HepG2 (cell line): ENCODE data around the gene MAP3K3. TPM values are rescaled to one million over a fixed set of nuclear protein-coding genes. Genes with fewer than 3 reads are reported as not detected.

Experiments
- ATAC-seq: fragments of 200-7000 bp; cut with Tn5 transposase; 3 replicates; pipeline ENCODE4 v1.9.1; 2020; ENCODE audit warnings: mild to moderate bottlenecking, moderate library complexity
- BruUV-seq: library from RNA; stranded (reverse); fragments of 400-500 nt; replicated peaks from 2 replicates; lab custom pipeline; 2021; lab: Mats Ljungman, UMichigan
- CTCF ChIA-PET: fragments of 300-600 bp; formaldehyde crosslinking; extraction: SDS; loops from one replicate; lab custom pipeline; 2021; ENCODE audit warnings: low total read pairs, inconsistent platforms, low intra/inter-chr PET ratio; lab: Yijun Ruan, JAX
- POLR2A ChIA-PET: fragments of 350-600 bp; sonication (Branson Sonifier 250); formaldehyde crosslinking; loops from one replicate; lab custom pipeline; 2020; ENCODE audit warnings: antibody characterized with exemption, inconsistent platforms; lab: Yijun Ruan, JAX
- DNase-seq: peaks from one replicate; pipeline ENCODE4 v3.0.0-alpha.2; 2015; ENCODE audit warnings: low spot score
- FAIRE-seq: peaks from 3 replicates; lab custom pipeline; 2011; peaks lifted over from hg19 to GRCh38; lab: Jason Lieb, UNC
- H2AFZ ChIP-seq: one replicate; pipeline ENCODE4 v1.6.1; 2011; ENCODE audit warnings: low read length, inconsistent platforms
- H3K27ac ChIP-seq: fragments of 300-600 bp; 3 replicates; pipeline ENCODE4 v1.8.0; 2011; ENCODE audit warnings: mixed run types, mild to moderate bottlenecking, mixed read lengths, low read length, inconsistent platforms; ENCODE audit not compliant: insufficient read depth; ENCODE audit errors: extremely low read length
- H3K27me3 ChIP-seq, 2 experiments: fragments of 200-600 bp in 1 of 2; 2 replicates in 1 of 2; 3 replicates in 1 of 2; pipeline versions ENCODE4 v1.6.0 to v1.8.0; 2011; ENCODE audit warnings: low read length in 2 of 2, mild to moderate bottlenecking in 2 of 2, moderate library complexity in 2 of 2, inconsistent platforms in 1 of 2; ENCODE audit not compliant: insufficient read depth in 2 of 2, control insufficient read depth in 1 of 2
- H3K36me3 ChIP-seq, 2 experiments: fragments of 200-600 bp in 1 of 2; replicated peaks in 1 of 2; 2 replicates in 1 of 2; 3 replicates in 1 of 2; pipeline versions ENCODE4 v1.5.1 to v1.8.0; 2011; ENCODE audit warnings: low read length in 2 of 2, inconsistent platforms in 1 of 2; ENCODE audit not compliant: insufficient read depth in 2 of 2, control insufficient read depth in 1 of 2
- H3K4me1 ChIP-seq: 2 replicates; pipeline ENCODE4 v1.5.1; 2012; ENCODE audit warnings: low read length, inconsistent platforms; ENCODE audit not compliant: insufficient read depth
- H3K4me2 ChIP-seq: 2 replicates; pipeline ENCODE4 v1.6.0; 2011; ENCODE audit warnings: low read depth, low read length, inconsistent platforms
- H3K4me3 ChIP-seq, 3 experiments: fragments of 200-600 bp in 1 of 3; sonication (generic), shearing (Covaris generic) in 1 of 3; replicated peaks in 1 of 3; 2 replicates each; pipeline ENCODE4 v1.5.1; 2011 to 2016; ENCODE audit warnings: low read length in 3 of 3, inconsistent platforms in 2 of 3, low read depth in 2 of 3, mild to moderate bottlenecking in 2 of 3, control low read depth in 1 of 3, mixed read lengths in 1 of 3; ENCODE audit not compliant: insufficient read depth in 1 of 3
- H3K79me2 ChIP-seq: one replicate; pipeline ENCODE4 v1.6.1; 2011; ENCODE audit warnings: low read length, inconsistent platforms; ENCODE audit not compliant: insufficient read depth
- H3K9ac ChIP-seq: 2 replicates; pipeline ENCODE4 v1.6.0; 2011; ENCODE audit warnings: mild to moderate bottlenecking, low read depth, low read length, inconsistent platforms; ENCODE audit not compliant: insufficient read depth
- H3K9me3 ChIP-seq: 2 replicates; pipeline ENCODE4 v1.5.1; 2012; ENCODE audit warnings: mild to moderate bottlenecking, low read length
- H4K20me1 ChIP-seq: 2 replicates; pipeline ENCODE4 v1.6.0; 2011; ENCODE audit warnings: inconsistent platforms, mild to moderate bottlenecking, low read length, moderate library complexity; ENCODE audit not compliant: insufficient read depth
- JUNB ChIP-seq: sonication (generic); formaldehyde crosslinking; IDR thresholded peaks from 2 replicates; pipeline ENCODE4 v1.8.0; 2022; ENCODE audit warnings: missing genetic modification reagents, mild to moderate bottlenecking, borderline replicate concordance
- KLF9 ChIP-seq: IDR thresholded peaks from 2 replicates; pipeline ENCODE4 v1.6.1; 2016; ENCODE audit warnings: low read depth
- NBN ChIP-seq: fragments of 450-650 bp; conservative IDR thresholded peaks from 2 replicates; pipeline ENCODE4 v1.6.1; 2017
- NPAS2 ChIP-seq: sonication (generic); formaldehyde crosslinking; IDR thresholded peaks from 2 replicates; pipeline ENCODE4 v1.8.0; 2022; ENCODE audit warnings: mild to moderate bottlenecking, missing genetic modification reagents, borderline replicate concordance
- STAG1 ChIP-seq: sonication (generic); formaldehyde crosslinking; IDR thresholded peaks from 2 replicates; pipeline ENCODE4 v1.4.0; 2020; ENCODE audit warnings: missing genetic modification reagents
- THYN1 ChIP-seq: sonication (generic); formaldehyde crosslinking; IDR thresholded peaks from 2 replicates; pipeline ENCODE4 v1.8.1; 2023; ENCODE audit warnings: low read depth, mild to moderate bottlenecking, moderate library complexity, missing genetic modification reagents, borderline replicate concordance
- UBTF ChIP-seq: sonication (generic); formaldehyde crosslinking; IDR thresholded peaks from 2 replicates; pipeline ENCODE4 v1.4.0; 2020; ENCODE audit warnings: mild to moderate bottlenecking, missing genetic modification reagents
- ZNF232 ChIP-seq: sonication (generic); formaldehyde crosslinking; IDR thresholded peaks from 2 replicates; pipeline ENCODE4 v1.4.0; 2020; ENCODE audit warnings: missing genetic modification reagents, borderline replicate concordance
- WGBS: methylation state at CpG from one replicate; pipeline ENCODE4 v1.1.6; 2017; ENCODE audit warnings: low lambda C conversion rate; 5-methylcytosine and 5-hydroxymethylcytosine counted together
- in situ Hi-C: cut with HindIII; loops from 2 replicates; pipeline ENCODE4 v1.10.0; 2017; ENCODE audit warnings: low pct_unique_long_range_greater_than_20kb; ENCODE audit not compliant: extremely low pct_ligation_motif_present
- intact Hi-C: fragments of 100-400 bp; cut with micrococcal nuclease; formaldehyde crosslinking; loops from one replicate; pipeline ENCODE4 v1.10.0; 2022; ENCODE audit not compliant: unreplicated experiment
- polyA plus RNA-seq, 8 experiments: library from polyadenylated mRNA; depleted of rRNA in 3 of 8; stranded (reverse) in 7 of 8; unstranded in 1 of 8; fragments of >200 nt; fragmentation: Illumina TruSeq in 4 of 8; extraction: Trizol in 4 of 8; gene quantifications; 2 replicates each; pipeline versions ENCODE4 v1.2.1 to v1.2.3, GENCODE V29; 2011 to 2016; ENCODE audit warnings: low read depth in 4 of 8, missing spikeins in 1 of 8, mixed read lengths in 1 of 8; ENCODE audit not compliant: insufficient read depth in 1 of 8
- total RNA-seq, 5 experiments: library from RNA; depleted of rRNA; stranded (reverse); fragments of >200 nt; fragmentation: Illumina TruSeq; extraction: Trizol; gene quantifications; 2 replicates each; pipeline ENCODE4 v1.2.3, GENCODE V29; 2016; ENCODE audit warnings: low read depth in 1 of 5
- TF ChIP-seq, protein P1 (sequence below): sonication (generic); formaldehyde crosslinking; IDR thresholded peaks from 2 replicates; pipeline ENCODE4 v1.5.0; 2020; ENCODE audit warnings: mild to moderate bottlenecking, missing genetic modification reagents, moderate library complexity
- TF ChIP-seq, protein P2 (sequence below): sonication (generic); formaldehyde crosslinking; conservative IDR thresholded peaks from 2 replicates; pipeline ENCODE4 v1.8.0; 2022; ENCODE audit warnings: mild to moderate bottlenecking, moderate library complexity, missing genetic modification reagents

MAP3K3 gene
- total and polyA plus RNA-seq, 2 of the 13 experiments (the other 11 are each of a cell fraction or from before 2014, with no cell fraction given) = 17.7 to 21.8 TPM

DNA sequence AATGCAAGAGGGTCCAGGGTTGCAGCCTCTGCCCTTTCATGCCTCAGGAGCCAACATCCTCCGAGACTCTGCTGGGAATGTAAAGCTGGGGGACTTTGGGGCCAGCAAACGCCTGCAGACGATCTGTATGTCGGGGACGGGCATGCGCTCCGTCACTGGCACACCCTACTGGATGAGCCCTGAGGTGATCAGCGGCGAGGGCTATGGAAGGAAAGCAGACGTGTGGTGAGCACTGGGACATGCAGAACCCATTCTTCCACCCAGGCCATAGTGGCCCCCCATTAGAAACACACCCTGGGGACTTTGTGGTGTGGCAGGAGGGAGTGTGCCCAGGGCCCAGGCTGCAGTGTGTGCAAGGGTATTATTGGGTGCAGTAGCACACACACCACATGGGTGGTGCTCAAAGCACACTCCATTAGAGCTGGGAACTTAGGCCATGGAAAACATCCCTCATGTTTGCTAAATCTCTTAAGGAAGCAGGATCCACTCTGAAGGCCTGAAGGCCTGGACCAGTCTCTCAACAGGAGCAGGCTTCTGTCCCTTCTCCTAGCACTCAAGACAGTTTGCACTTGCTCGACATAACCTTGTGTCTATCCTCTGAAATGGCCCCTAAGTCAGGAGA is 70.1 kb downstream of the MAP3K3 start:
- Histone ChIP-seq H3K27ac (no peak overlapping the region), H3K4me3 (no peak overlapping the region), H3K9me3 (no peaks in the 10 kb centered on the region), H3K27me3 (no peaks in the 10 kb centered on the region), H3K9ac (no peak overlapping the region), H3K36me3 (peaks cover 31 to 49% of the 10 kb centered on the region in 2 experiments), H2AFZ (no peak overlapping the region), H3K4me2 (no peak overlapping the region), H4K20me1 (no peaks in the 10 kb centered on the region), H3K4me1 (no peaks in the 10 kb centered on the region), H3K79me2 (no peaks in the 10 kb centered on the region)
- TF ChIP-seq STAG1 (peak; percentile 27), NBN (no peak)
- TF ChIP-seq, protein P1, sequence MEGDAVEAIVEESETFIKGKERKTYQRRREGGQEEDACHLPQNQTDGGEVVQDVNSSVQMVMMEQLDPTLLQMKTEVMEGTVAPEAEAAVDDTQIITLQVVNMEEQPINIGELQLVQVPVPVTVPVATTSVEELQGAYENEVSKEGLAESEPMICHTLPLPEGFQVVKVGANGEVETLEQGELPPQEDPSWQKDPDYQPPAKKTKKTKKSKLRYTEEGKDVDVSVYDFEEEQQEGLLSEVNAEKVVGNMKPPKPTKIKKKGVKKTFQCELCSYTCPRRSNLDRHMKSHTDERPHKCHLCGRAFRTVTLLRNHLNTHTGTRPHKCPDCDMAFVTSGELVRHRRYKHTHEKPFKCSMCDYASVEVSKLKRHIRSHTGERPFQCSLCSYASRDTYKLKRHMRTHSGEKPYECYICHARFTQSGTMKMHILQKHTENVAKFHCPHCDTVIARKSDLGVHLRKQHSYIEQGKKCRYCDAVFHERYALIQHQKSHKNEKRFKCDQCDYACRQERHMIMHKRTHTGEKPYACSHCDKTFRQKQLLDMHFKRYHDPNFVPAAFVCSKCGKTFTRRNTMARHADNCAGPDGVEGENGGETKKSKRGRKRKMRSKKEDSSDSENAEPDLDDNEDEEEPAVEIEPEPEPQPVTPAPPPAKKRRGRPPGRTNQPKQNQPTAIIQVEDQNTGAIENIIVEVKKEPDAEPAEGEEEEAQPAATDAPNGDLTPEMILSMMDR (CRISPR knock-in tag) = peak; percentile 32
- no TSS peak for BruUV-seq
- no peak for DNase-seq
- in situ Hi-C loops (loop anchor here (10.0 kb wide), 1 partner anchor 268 kb away; no protein-coding TSS in a partner anchor), intact Hi-C loops (no loop called here)
- WGBS = 93% methylated on average over 8 of the region's 11 CpGs
- peak; percentile 19 for ATAC-seq
- ChIA-PET POLR2A (no interaction called here), CTCF (no interaction called here)
- FAIRE-seq = no peak

DNA sequence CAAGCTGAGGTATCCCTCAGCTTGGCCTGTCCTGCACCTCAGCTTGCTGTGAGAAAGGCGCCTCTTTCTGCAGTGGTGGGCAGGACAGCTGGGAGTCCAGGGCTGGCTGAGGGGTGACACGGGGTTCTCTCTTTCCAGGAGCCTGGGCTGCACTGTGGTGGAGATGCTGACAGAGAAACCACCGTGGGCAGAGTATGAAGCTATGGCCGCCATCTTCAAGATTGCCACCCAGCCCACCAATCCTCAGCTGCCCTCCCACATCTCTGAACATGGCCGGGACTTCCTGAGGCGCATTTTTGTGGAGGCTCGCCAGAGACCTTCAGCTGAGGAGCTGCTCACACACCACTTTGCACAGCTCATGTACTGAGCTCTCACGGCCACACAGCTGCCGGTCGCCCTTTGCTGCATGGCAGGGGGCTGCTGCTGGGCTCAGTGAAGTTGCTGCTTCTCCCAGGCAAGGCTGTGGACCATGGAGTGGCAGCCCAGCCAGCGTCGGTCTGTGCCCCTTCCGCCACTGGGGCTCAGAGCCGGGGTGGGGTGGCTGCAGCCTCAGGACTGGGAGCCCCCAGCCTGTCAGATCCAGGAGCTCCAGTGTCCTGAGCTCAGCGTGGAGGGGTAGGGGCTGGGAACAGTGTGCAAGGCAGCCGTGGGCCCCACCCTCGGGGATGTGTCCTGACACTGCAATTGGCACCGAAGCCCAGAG is 71.3 kb downstream of the MAP3K3 start:
- Histone ChIP-seq H3K4me1 (peaks cover 11% of the 10 kb centered on the region), H4K20me1 (no peaks in the 10 kb centered on the region), H2AFZ (no peak overlapping the region), H3K4me2 (no peak overlapping the region), H3K27ac (no peak overlapping the region), H3K9me3 (no peaks in the 10 kb centered on the region), H3K36me3 (peaks cover 29 to 44% of the 10 kb centered on the region in 2 experiments), H3K27me3 (no peaks in the 10 kb centered on the region), H3K79me2 (no peaks in the 10 kb centered on the region), H3K9ac (no peak overlapping the region), H3K4me3 (no peak overlapping the region)
- DNase-seq (no peak), ATAC-seq (no peak), FAIRE-seq (no peak)
- in situ Hi-C loops = loop anchor here (10.0 kb wide), 1 partner anchor 269 kb away; no protein-coding TSS in a partner anchor
- POLR2A ChIA-PET = interaction anchor here (2.1 kb wide), 1 partner anchor 71 kb away, joined by 5 read pairs; the partner anchor contains the start of gene MAP3K3
- intact Hi-C loops = no loop called here
- CTCF ChIA-PET = no interaction called here
- no TSS peak for BruUV-seq
- WGBS = 93% methylated on average over 15 of the region's 18 CpGs
- TF ChIP-seq, protein P2, sequence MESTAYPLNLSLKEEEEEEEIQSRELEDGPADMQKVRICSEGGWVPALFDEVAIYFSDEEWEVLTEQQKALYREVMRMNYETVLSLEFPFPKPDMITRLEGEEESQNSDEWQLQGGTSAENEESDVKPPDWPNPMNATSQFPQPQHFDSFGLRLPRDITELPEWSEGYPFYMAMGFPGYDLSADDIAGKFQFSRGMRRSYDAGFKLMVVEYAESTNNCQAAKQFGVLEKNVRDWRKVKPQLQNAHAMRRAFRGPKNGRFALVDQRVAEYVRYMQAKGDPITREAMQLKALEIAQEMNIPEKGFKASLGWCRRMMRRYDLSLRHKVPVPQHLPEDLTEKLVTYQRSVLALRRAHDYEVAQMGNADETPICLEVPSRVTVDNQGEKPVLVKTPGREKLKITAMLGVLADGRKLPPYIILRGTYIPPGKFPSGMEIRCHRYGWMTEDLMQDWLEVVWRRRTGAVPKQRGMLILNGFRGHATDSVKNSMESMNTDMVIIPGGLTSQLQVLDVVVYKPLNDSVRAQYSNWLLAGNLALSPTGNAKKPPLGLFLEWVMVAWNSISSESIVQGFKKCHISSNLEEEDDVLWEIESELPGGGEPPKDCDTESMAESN (CRISPR knock-in tag) = no peak
- TF ChIP-seq JUNB (no peak), UBTF (CRISPR knock-in tag) (no peak), THYN1 (CRISPR knock-in tag) (no peak), KLF9 (no peak), NPAS2 (CRISPR knock-in tag) (no peak), ZNF232 (CRISPR knock-in tag) (no peak)
